Endothelial cell (in vitro differentiated cells): ENCODE data around the gene DPPA5. TPM values are rescaled to one million over a fixed set of nuclear protein-coding genes. Genes with fewer than 3 reads are reported as not detected.
"Not testable (repeated sequence)": the region's sequence is repeated elsewhere in the genome, so short reads cannot be mapped to it uniquely, and the experiment has no call there.

ENCODE experiments used
- DNase-seq: peaks from one replicate; pipeline ENCODE4 v3.0.0; 2021; ENCODE audit warnings: low spot score
- H3K27ac Mint-ChIP-seq: one replicate; pipeline ENCODE4 v1.8.0; 2021; ENCODE audit warnings: mixed read lengths, inconsistent platforms; ENCODE audit not compliant: unreplicated experiment
- H3K27me3 Mint-ChIP-seq: one replicate; pipeline ENCODE4 v1.8.0; 2021; ENCODE audit warnings: mild to moderate bottlenecking, moderate library complexity, mixed read lengths, inconsistent platforms; ENCODE audit not compliant: unreplicated experiment
- H3K36me3 Mint-ChIP-seq: one replicate; pipeline ENCODE4 v1.8.0; 2021; ENCODE audit warnings: mild to moderate bottlenecking, low read depth, mixed read lengths, inconsistent platforms; ENCODE audit not compliant: unreplicated experiment
- H3K4me1 Mint-ChIP-seq: one replicate; pipeline ENCODE4 v1.8.0; 2021; ENCODE audit warnings: mild to moderate bottlenecking, mixed read lengths, inconsistent platforms; ENCODE audit not compliant: unreplicated experiment
- H3K4me3 Mint-ChIP-seq: one replicate; pipeline ENCODE4 v1.8.0; 2021; ENCODE audit warnings: mild to moderate bottlenecking, mixed read lengths, inconsistent platforms; ENCODE audit not compliant: unreplicated experiment
- H3K9me3 Mint-ChIP-seq: one replicate; pipeline ENCODE4 v1.8.0; 2021; ENCODE audit warnings: mixed read lengths, inconsistent platforms; ENCODE audit not compliant: unreplicated experiment
- total RNA-seq: library from RNA; stranded (reverse); fragmentation: NEBNext Ultra II Directional; extraction: Animal tissue kit (Norgen Biotek cat#: 25700); gene quantifications from one replicate; pipeline ENCODE4 v1.2.1, GENCODE V29; 2021; ENCODE audit not compliant: unreplicated experiment
- TF ChIP-seq, protein P1 (sequence below): fragments of 200-600 bp; sonication (generic); IDR thresholded peaks from one replicate; pipeline ENCODE4 v1.5.0; 2021; ENCODE audit warnings: antibody characterized with exemption; ENCODE audit not compliant: unreplicated experiment

Gene DPPA5
- total RNA-seq, 1 donor from 2014 or later, result not detected

DNA sequence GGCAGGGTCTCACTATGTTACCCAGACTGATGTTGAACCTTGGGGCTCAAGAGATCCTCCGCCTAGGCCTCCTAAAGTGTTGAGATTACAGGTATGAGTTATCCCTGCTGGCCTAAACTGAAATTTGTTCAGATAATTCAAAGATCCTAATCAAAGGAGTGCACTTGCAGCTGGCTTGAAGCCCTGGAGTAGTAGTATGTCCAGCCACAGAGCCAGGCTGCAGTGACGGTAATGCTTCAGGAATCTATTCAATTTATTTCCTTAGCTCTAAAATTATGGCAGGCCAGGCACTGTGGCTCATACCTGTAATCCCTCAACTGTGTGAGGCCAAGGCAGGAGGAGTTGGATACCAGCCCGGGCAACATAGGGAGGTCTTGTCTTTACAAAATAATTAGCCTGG is 39.2 kb upstream of the DPPA5 start:
- no peak overlapping the region for H3K27ac Mint-ChIP-seq
- H3K4me3 Mint-ChIP-seq, result no peak overlapping the region
- no peaks in the 10 kb centered on the region for H3K9me3 Mint-ChIP-seq
- TF ChIP-seq, protein P1, sequence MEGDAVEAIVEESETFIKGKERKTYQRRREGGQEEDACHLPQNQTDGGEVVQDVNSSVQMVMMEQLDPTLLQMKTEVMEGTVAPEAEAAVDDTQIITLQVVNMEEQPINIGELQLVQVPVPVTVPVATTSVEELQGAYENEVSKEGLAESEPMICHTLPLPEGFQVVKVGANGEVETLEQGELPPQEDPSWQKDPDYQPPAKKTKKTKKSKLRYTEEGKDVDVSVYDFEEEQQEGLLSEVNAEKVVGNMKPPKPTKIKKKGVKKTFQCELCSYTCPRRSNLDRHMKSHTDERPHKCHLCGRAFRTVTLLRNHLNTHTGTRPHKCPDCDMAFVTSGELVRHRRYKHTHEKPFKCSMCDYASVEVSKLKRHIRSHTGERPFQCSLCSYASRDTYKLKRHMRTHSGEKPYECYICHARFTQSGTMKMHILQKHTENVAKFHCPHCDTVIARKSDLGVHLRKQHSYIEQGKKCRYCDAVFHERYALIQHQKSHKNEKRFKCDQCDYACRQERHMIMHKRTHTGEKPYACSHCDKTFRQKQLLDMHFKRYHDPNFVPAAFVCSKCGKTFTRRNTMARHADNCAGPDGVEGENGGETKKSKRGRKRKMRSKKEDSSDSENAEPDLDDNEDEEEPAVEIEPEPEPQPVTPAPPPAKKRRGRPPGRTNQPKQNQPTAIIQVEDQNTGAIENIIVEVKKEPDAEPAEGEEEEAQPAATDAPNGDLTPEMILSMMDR, result no peak
- no peaks in the 10 kb centered on the region for H3K27me3 Mint-ChIP-seq
- DNase-seq, result no peak
- no peaks in the 10 kb centered on the region for H3K36me3 Mint-ChIP-seq
- H3K4me1 Mint-ChIP-seq, result peaks cover 8% of the 10 kb centered on the region

GRCh38 chr6:73392188-73392587 is 38.1 kb upstream of the DPPA5 start:
- not testable (repeated sequence) for H3K36me3 Mint-ChIP-seq, H3K4me1 Mint-ChIP-seq, H3K27me3 Mint-ChIP-seq, H3K9me3 Mint-ChIP-seq, H3K4me3 Mint-ChIP-seq, DNase-seq, H3K27ac Mint-ChIP-seq

DNA sequence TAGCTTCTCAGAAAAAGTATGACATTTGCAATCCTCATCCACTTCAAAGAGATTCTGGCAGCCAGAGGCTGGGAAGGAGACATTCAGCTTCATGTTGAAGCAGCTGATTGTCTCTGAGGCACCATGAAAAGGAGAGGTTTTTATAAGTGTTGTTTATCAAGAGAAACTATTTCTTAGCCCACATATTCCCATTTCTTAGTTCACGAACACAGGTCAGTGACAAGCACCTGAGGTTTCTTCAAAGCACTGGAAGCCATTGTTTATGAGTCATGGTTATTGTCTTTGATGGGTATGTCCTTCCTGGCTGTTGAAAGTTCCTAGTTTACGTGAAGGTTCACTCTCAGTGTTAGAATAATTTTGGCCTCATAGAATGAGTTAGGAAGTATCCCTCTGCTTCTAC is 37.6 kb upstream of the DPPA5 start:
- no peak for DNase-seq
- H3K27ac Mint-ChIP-seq, result no peak overlapping the region
- H3K9me3 Mint-ChIP-seq, result no peaks in the 10 kb centered on the region
- no peaks in the 10 kb centered on the region for H3K27me3 Mint-ChIP-seq
- TF ChIP-seq, protein P1, result no peak
- no peaks in the 10 kb centered on the region for H3K36me3 Mint-ChIP-seq
- H3K4me3 Mint-ChIP-seq, result no peak overlapping the region
- peaks cover 8% of the 10 kb centered on the region for H3K4me1 Mint-ChIP-seq

GRCh38 chr6:73389854-73390253 is 35.8 kb upstream of the DPPA5 start:
- no peak for DNase-seq
- Mint-ChIP-seq H3K27me3 (no peaks in the 10 kb centered on the region), H3K4me3 (no peak overlapping the region), H3K27ac (no peak overlapping the region), H3K36me3 (no peaks in the 10 kb centered on the region), H3K4me1 (peaks cover 8% of the 10 kb centered on the region), H3K9me3 (no peaks in the 10 kb centered on the region)
- TF ChIP-seq, protein P1, result no peak

GRCh38 chr6:73388800-73389512 is 34.9 kb upstream of the DPPA5 start:
- Mint-ChIP-seq H3K27ac (no peak overlapping the region), H3K4me3 (peak overlapping the region; percentile 77), H3K4me1 (peaks cover 8% of the 10 kb centered on the region), H3K27me3 (no peaks in the 10 kb centered on the region), H3K9me3 (no peaks in the 10 kb centered on the region), H3K36me3 (no peaks in the 10 kb centered on the region)
- TF ChIP-seq, protein P1, result peak; percentile 18
- DNase-seq, result peak; percentile 73
